Measurements from ENCODE around the gene RNF212B. TPM values are rescaled to one million over a fixed set of nuclear protein-coding genes. Genes with fewer than 3 reads are reported as not detected.

RNF212B gene
- total RNA-seq, 1 experiment from 2014 or later = not detected

- DNase-seq (ENCODE audit: low read depth) = no peak
These were observed 58.5 kb downstream of the RNF212B start for GRCh38 chr14:23296012-23296777.

GRCh38 chr14:23297096-23297495, 59.4 kb downstream of the RNF212B start:
- DNase-seq (ENCODE audit: low read depth) = no peak

GRCh38 chr14:23297611-23298277, 60.0 kb downstream of the RNF212B start:
- no peak for DNase-seq (ENCODE audit: low read depth)

- DNase-seq (ENCODE audit: low read depth) = peak; percentile 58
These were observed 61.6 kb downstream of the RNF212B start for GRCh38 chr14:23299211-23299957.

GRCh38 chr14:23299986-23300686, 62.4 kb downstream of the RNF212B start:
- no peak for DNase-seq (ENCODE audit: low read depth)

GRCh38 chr14:23300687-23301223, 63.0 kb downstream of the RNF212B start:
- peak; percentile 54 for DNase-seq (ENCODE audit: low read depth)

- DNase-seq (ENCODE audit: low read depth) = peak; percentile 97
These were observed 63.7 kb downstream of the RNF212B start for GRCh38 chr14:23301288-23301968.

- no peak for DNase-seq (ENCODE audit: low read depth)
These were observed 64.2 kb downstream of the RNF212B start for GRCh38 chr14:23301969-23302289.

- DNase-seq (ENCODE audit: low read depth) = peak; percentile 55
These were observed 64.8 kb downstream of the RNF212B start, which contains the start of gene PPP1R3E for GRCh38 chr14:23302290-23303225. PPP1R3E (minus strand) TSS chr14:23302859; CDS start chr14:23302576, 283 bp downstream.

GRCh38 chr14:23306412-23307145, 68.8 kb downstream of the RNF212B start, which contains the start of gene BCL2L2:
BCL2L2 (plus strand) TSS chr14:23306833; CDS start chr14:23307768, 935 bp downstream.
- DNase-seq (ENCODE audit: low read depth) = peak; percentile 89

GRCh38 chr14:23307146-23307530, 69.4 kb downstream of the RNF212B start:
- DNase-seq (ENCODE audit: low read depth) = no peak

- peak; percentile 31 for DNase-seq (ENCODE audit: low read depth)
These were observed 70.2 kb downstream of the RNF212B start for GRCh38 chr14:23307687-23308644.

- DNase-seq (ENCODE audit: low read depth) = no peak
These were observed 71.1 kb downstream of the RNF212B start for GRCh38 chr14:23308721-23309445.

- DNase-seq (ENCODE audit: low read depth) = no peak
These were observed 72.8 kb downstream of the RNF212B start for GRCh38 chr14:23310546-23310945.

GRCh38 chr14:23316300-23316699, 78.6 kb downstream of the RNF212B start:
- no peak for DNase-seq (ENCODE audit: low read depth)

GRCh38 chr14:23319746-23320583, 82.2 kb downstream of the RNF212B start:
- DNase-seq (ENCODE audit: low read depth) = no peak

Data from M059J (cell line).